Uterus (tissue), 2 donors: ENCODE data around the gene SCUBE1.
A peak's percentile ranks its signal among the peaks of the same experiment; 100 is the strongest.

Source experiments
- POLR2A ChIP-seq, 2 donors: fragments of 450-650 bp; IDR thresholded peaks; one replicate each; pipeline ENCODE4 v1.6.1; 2016; ENCODE audit warnings: antibody characterized with exemption in 2 of 2, mild to moderate bottlenecking in 1 of 2, moderate library complexity in 1 of 2
- TF ChIP-seq, protein P1 (sequence below), 4 experiments: fragments of 200-600 bp in 2 of 4; fragments of 450-650 bp in 2 of 4; sonication (generic) in 2 of 4; IDR thresholded peaks; one replicate each; pipeline ENCODE4 v1.5.1; 2016 to 2019; ENCODE audit warnings: antibody characterized with exemption in 4 of 4, mild to moderate bottlenecking in 2 of 4, moderate library complexity in 1 of 4

DNA sequence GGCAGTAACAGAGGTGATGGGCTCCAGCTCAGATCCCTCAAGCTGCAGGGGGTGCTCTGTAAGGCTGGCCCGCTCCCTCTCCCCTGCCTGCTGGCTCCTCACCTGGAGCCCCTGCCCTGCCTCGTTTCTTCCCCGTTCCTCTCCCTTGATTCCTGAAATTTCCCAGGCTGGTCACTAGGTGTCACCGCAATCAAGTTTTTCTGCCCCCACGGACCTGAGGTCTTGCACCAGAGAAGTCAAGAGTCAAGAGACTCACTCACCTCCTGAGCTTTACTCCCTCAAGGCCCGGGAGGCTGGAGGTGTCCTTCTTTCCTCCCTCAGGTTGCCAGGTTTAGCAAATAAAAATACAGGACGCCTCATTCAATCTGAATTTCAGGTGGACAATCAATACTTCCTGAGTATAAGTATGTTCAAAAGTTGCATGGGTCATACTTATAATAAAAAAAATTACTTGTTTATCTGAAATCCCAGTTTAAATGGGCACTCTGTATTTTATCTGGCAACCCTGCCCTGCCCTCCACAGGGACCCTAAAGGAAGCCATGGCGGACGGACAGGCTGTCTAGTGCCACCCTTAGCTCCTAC lies 69.2 kb downstream of the SCUBE1 start:
- no peak for TF ChIP-seq POLR2A (IDR thresholded peaks at IDR 0.05)
- TF ChIP-seq, protein P1, sequence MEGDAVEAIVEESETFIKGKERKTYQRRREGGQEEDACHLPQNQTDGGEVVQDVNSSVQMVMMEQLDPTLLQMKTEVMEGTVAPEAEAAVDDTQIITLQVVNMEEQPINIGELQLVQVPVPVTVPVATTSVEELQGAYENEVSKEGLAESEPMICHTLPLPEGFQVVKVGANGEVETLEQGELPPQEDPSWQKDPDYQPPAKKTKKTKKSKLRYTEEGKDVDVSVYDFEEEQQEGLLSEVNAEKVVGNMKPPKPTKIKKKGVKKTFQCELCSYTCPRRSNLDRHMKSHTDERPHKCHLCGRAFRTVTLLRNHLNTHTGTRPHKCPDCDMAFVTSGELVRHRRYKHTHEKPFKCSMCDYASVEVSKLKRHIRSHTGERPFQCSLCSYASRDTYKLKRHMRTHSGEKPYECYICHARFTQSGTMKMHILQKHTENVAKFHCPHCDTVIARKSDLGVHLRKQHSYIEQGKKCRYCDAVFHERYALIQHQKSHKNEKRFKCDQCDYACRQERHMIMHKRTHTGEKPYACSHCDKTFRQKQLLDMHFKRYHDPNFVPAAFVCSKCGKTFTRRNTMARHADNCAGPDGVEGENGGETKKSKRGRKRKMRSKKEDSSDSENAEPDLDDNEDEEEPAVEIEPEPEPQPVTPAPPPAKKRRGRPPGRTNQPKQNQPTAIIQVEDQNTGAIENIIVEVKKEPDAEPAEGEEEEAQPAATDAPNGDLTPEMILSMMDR (IDR thresholded peaks at IDR 0.05): peak; percentile 62 to 89 (median 73)
